GM23338 (cell line): Measurements from ENCODE around the gene RPS8. TPM values are rescaled to one million over a fixed set of nuclear protein-coding genes. Genes with fewer than 3 reads are reported as not detected.

Experiments
- ATAC-seq: fragments of 200-7000 bp; cut with Tn5 transposase; 3 replicates; pipeline ENCODE4 v1.9.1; 2020
- DNase-seq: peaks from one replicate; pipeline ENCODE4 v3.0.0-alpha.2; 2015; ENCODE audit warnings: low spot score
- H2AFZ ChIP-seq: fragments of 200-600 bp; sonication (generic); 2 replicates; pipeline ENCODE4 v1.8.0; 2016; ENCODE audit warnings: antibody characterized with exemption, mild to moderate bottlenecking, moderate library complexity
- H3F3A ChIP-seq: fragments of 200-600 bp; sonication (generic); replicated peaks from 2 replicates; pipeline ENCODE4 v1.8.0; 2017; ENCODE audit warnings: antibody characterized with exemption, mixed run types, low read depth
- H3K27ac ChIP-seq: fragments of 200-600 bp; sonication (generic); 2 replicates; pipeline ENCODE4 v1.6.1; 2016; ENCODE audit warnings: low read depth
- H3K27me3 ChIP-seq: fragments of 200-600 bp; sonication (generic); 2 replicates; pipeline ENCODE4 v1.8.0; 2016; ENCODE audit warnings: mild to moderate bottlenecking, mixed run types, moderate library complexity; ENCODE audit not compliant: insufficient read depth
- H3K36me3 ChIP-seq: fragments of 200-600 bp; sonication (generic); 2 replicates; pipeline ENCODE4 v1.8.0; 2016; ENCODE audit warnings: mild to moderate bottlenecking; ENCODE audit not compliant: insufficient read depth
- H3K4me1 ChIP-seq: fragments of 200-600 bp; sonication (generic); 2 replicates; pipeline ENCODE4 v1.8.0; 2016; ENCODE audit warnings: mild to moderate bottlenecking, moderate library complexity; ENCODE audit not compliant: insufficient read depth
- H3K4me2 ChIP-seq: fragments of 200-600 bp; sonication (generic); 2 replicates; pipeline ENCODE4 v1.7.1; 2017; ENCODE audit warnings: mixed run types
- H3K4me3 ChIP-seq: fragments of 200-600 bp; sonication (generic); 2 replicates; pipeline ENCODE4 v1.6.1; 2016; ENCODE audit warnings: mixed run types
- H3K79me2 ChIP-seq: fragments of 200-600 bp; sonication (generic); replicated peaks from 2 replicates; pipeline ENCODE4 v1.8.0; 2017; ENCODE audit warnings: mild to moderate bottlenecking; ENCODE audit not compliant: insufficient read depth
- H3K9me2 ChIP-seq: fragments of 200-600 bp; sonication (generic); 2 replicates; pipeline ENCODE4 v1.8.0; 2017; ENCODE audit not compliant: insufficient read depth
- H4K20me1 ChIP-seq: fragments of 200-600 bp; sonication (generic); replicated peaks from 2 replicates; pipeline ENCODE4 v1.8.0; 2017; ENCODE audit warnings: mild to moderate bottlenecking; ENCODE audit not compliant: insufficient read depth
- H3K27ac Mint-ChIP-seq: 2 replicates; pipeline ENCODE4 v1.8.0; 2020; ENCODE audit warnings: inconsistent platforms, mild to moderate bottlenecking, moderate library complexity, mixed read lengths
- H3K27me3 Mint-ChIP-seq: 3 replicates; pipeline ENCODE4 v1.8.0; 2022; ENCODE audit warnings: low read depth, mild to moderate bottlenecking, moderate library complexity, mixed read lengths, inconsistent platforms; ENCODE audit not compliant: insufficient read depth, poor library complexity
- H3K36me3 Mint-ChIP-seq: 3 replicates; pipeline ENCODE4 v1.8.0; 2021; ENCODE audit warnings: low read depth, mild to moderate bottlenecking, inconsistent platforms, moderate library complexity, mixed read lengths
- H3K4me1 Mint-ChIP-seq: 3 replicates; pipeline ENCODE4 v1.8.0; 2020; ENCODE audit warnings: mild to moderate bottlenecking, inconsistent platforms, mixed read lengths
- H3K4me3 Mint-ChIP-seq: 3 replicates; pipeline ENCODE4 v1.8.0; 2021; ENCODE audit warnings: moderate library complexity, mild to moderate bottlenecking, inconsistent platforms, mixed read lengths
- H3K9me3 Mint-ChIP-seq: 3 replicates; pipeline ENCODE4 v1.8.0; 2020; ENCODE audit warnings: moderate library complexity, mild to moderate bottlenecking, inconsistent platforms, mixed read lengths
- CREB1 ChIP-seq: fragments of 250-450 bp; sonication (Bioruptor Pico); IDR thresholded peaks from 2 replicates; pipeline ENCODE4 v1.5.0; 2020; ENCODE audit warnings: low read depth, mild to moderate bottlenecking, moderate library complexity
- EZH2 ChIP-seq: fragments of 200-600 bp; sonication (generic); IDR thresholded peaks from one replicate; pipeline ENCODE4 v1.8.0; 2017; ENCODE audit warnings: antibody characterized with exemption, mild to moderate bottlenecking, low read depth; ENCODE audit not compliant: unreplicated experiment
- EZH2phosphoT487 ChIP-seq: fragments of 200-600 bp; sonication (generic); IDR thresholded peaks from one replicate; pipeline ENCODE4 v1.8.1; 2018; ENCODE audit warnings: antibody characterized with exemption; ENCODE audit not compliant: unreplicated experiment
- JUNB ChIP-seq: IDR thresholded peaks from one replicate; pipeline ENCODE4 v1.6.1; 2016; ENCODE audit warnings: antibody characterized with exemption; ENCODE audit not compliant: unreplicated experiment
- NANOG ChIP-seq: IDR thresholded peaks from 2 replicates; pipeline ENCODE4 v1.6.1; 2016; ENCODE audit warnings: antibody characterized with exemption, borderline replicate concordance
- POLR2AphosphoS5 ChIP-seq: IDR thresholded peaks from 2 replicates; pipeline ENCODE4 v1.6.1; 2016; ENCODE audit warnings: antibody characterized with exemption, low read depth
- REST ChIP-seq: IDR thresholded peaks from one replicate; pipeline ENCODE4 v1.6.1; 2018; ENCODE audit warnings: antibody characterized with exemption; ENCODE audit not compliant: unreplicated experiment
- STAT1 ChIP-seq: IDR thresholded peaks from one replicate; pipeline ENCODE4 v1.6.1; 2016; ENCODE audit warnings: antibody characterized with exemption; ENCODE audit not compliant: unreplicated experiment
- ZNF114 ChIP-seq: fragments of 250-450 bp; sonication (Bioruptor Pico); IDR thresholded peaks from 2 replicates; pipeline ENCODE4 v1.5.0; 2020; ENCODE audit warnings: mild to moderate bottlenecking, moderate library complexity
- ZNF331 ChIP-seq: fragments of 250-450 bp; sonication (Bioruptor Pico); IDR thresholded peaks from 2 replicates; pipeline ENCODE4 v1.5.0; 2020; ENCODE audit warnings: low read depth, mild to moderate bottlenecking, moderate library complexity
- polyA plus RNA-seq: library from polyadenylated mRNA; unstranded; fragments of >200 nt; fragmentation: Nextera tagmentation; extraction: Ambion mirVana; gene quantifications from 2 replicates; pipeline ENCODE4 v1.2.1, GENCODE V29; 2016
- total RNA-seq: library from RNA; depleted of rRNA; stranded (reverse); fragments of >200 nt; shearing (Covaris generic); gene quantifications from 2 replicates; pipeline ENCODE4 v1.2.3, GENCODE V29; 2014
- TF ChIP-seq, protein P1 (sequence below): IDR thresholded peaks from 2 replicates; pipeline ENCODE4 v1.6.1; 2016; ENCODE audit warnings: antibody characterized with exemption
- TF ChIP-seq, protein P2 (sequence below), 2 experiments: fragments of 200-600 bp in 1 of 2; sonication (generic) in 1 of 2; conservative IDR thresholded peaks; 2 replicates each; pipeline versions ENCODE4 v1.5.1 to v1.6.1; 2016 to 2017; ENCODE audit warnings: antibody characterized with exemption in 2 of 2, low read depth in 2 of 2, mild to moderate bottlenecking in 2 of 2, moderate library complexity in 1 of 2
- TF ChIP-seq, protein P3 (sequence below): fragments of 250-450 bp; sonication (Bioruptor Pico); IDR thresholded peaks from 2 replicates; pipeline ENCODE4 v1.5.0; 2020; ENCODE audit warnings: mild to moderate bottlenecking, moderate library complexity

The RPS8 gene
- total and polyA plus RNA-seq, 2 experiments from 2014 or later, result 1,756 to 2,427 TPM

DNA sequence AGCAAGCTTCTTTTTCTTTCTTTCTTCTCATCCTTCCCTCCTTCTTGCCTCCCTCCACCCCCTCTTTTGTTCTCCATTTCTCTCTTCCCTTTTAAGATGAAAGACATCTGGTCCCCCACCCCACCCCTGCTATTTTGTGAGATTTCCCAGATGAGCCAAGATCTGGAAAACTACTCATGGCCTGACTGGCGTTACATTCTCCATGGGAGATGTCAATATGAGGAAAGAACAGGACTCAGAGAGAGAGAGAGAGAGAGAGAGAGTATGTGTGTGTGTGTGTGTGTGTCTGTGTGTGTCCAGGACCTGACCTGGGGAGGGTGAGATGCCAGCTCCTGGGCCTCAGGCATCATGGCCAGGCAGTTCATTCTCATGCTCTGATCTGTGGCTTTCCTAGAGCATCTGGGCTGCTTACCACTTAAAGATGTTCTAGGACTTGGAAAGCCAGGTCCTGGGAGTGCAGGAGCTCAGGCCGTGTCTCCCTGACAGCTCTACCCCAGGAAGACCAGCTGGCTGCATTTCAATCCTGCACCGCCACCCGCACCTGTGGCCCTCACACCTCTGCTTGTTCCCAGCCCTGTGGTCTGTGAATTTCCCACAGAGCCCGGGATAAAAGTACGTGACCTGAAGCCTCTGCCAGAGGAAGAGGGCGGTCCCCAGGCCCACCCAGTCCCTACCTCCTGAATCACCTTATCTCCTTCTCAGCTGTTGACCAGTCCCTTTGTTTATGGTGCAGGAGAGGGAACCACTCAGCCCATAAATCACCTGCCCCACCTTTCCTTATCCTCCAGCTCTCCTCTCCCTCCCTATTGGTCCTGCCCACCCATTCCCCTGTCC is 15.8 kb downstream of the RPS8 start:
- Histone ChIP-seq H3K27ac (no peak overlapping the region), H2AFZ (no peak overlapping the region), H3K36me3 (no peaks in the 10 kb centered on the region), H4K20me1 (no peaks in the 10 kb centered on the region), H3K4me3 (no peak overlapping the region), H3K9me2 (no peaks in the 10 kb centered on the region), H3F3A (no peaks in the 10 kb centered on the region; the same call in none of the 2 replicates), H3K27me3 (no peaks in the 10 kb centered on the region), H3K4me1 (peaks cover 7% of the 10 kb centered on the region; the same call in 1 of the 2 replicates), H3K79me2 (no peaks in the 10 kb centered on the region), H3K4me2 (no peak overlapping the region)
- Mint-ChIP-seq H3K36me3 (no peaks in the 10 kb centered on the region), H3K9me3 (no peaks in the 10 kb centered on the region; the same call in 2 of the 3 replicates), H3K27ac (no peak overlapping the region), H3K27me3 (peaks cover 8% of the 10 kb centered on the region), H3K4me3 (no peak overlapping the region; the same call in 2 of the 3 replicates), H3K4me1 (peaks cover 17% of the 10 kb centered on the region)
- ATAC-seq, result no peak
- no peak for DNase-seq
- TF ChIP-seq EZH2phosphoT487 (no peak), STAT1 (no peak), ZNF114 (no peak), CREB1 (no peak), NANOG (no peak), REST (no peak), JUNB (no peak), ZNF331 (CRISPR knock-in tag) (no peak), POLR2AphosphoS5 (no peak), EZH2 (no peak)
- TF ChIP-seq, protein P1, sequence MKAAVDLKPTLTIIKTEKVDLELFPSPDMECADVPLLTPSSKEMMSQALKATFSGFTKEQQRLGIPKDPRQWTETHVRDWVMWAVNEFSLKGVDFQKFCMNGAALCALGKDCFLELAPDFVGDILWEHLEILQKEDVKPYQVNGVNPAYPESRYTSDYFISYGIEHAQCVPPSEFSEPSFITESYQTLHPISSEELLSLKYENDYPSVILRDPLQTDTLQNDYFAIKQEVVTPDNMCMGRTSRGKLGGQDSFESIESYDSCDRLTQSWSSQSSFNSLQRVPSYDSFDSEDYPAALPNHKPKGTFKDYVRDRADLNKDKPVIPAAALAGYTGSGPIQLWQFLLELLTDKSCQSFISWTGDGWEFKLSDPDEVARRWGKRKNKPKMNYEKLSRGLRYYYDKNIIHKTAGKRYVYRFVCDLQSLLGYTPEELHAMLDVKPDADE, result no peak
- TF ChIP-seq, protein P2, sequence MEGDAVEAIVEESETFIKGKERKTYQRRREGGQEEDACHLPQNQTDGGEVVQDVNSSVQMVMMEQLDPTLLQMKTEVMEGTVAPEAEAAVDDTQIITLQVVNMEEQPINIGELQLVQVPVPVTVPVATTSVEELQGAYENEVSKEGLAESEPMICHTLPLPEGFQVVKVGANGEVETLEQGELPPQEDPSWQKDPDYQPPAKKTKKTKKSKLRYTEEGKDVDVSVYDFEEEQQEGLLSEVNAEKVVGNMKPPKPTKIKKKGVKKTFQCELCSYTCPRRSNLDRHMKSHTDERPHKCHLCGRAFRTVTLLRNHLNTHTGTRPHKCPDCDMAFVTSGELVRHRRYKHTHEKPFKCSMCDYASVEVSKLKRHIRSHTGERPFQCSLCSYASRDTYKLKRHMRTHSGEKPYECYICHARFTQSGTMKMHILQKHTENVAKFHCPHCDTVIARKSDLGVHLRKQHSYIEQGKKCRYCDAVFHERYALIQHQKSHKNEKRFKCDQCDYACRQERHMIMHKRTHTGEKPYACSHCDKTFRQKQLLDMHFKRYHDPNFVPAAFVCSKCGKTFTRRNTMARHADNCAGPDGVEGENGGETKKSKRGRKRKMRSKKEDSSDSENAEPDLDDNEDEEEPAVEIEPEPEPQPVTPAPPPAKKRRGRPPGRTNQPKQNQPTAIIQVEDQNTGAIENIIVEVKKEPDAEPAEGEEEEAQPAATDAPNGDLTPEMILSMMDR (conservative IDR thresholded peaks at IDR 0.05; ENCODE audit: low read depth in 2 of 2), result no peak
- TF ChIP-seq, protein P3, sequence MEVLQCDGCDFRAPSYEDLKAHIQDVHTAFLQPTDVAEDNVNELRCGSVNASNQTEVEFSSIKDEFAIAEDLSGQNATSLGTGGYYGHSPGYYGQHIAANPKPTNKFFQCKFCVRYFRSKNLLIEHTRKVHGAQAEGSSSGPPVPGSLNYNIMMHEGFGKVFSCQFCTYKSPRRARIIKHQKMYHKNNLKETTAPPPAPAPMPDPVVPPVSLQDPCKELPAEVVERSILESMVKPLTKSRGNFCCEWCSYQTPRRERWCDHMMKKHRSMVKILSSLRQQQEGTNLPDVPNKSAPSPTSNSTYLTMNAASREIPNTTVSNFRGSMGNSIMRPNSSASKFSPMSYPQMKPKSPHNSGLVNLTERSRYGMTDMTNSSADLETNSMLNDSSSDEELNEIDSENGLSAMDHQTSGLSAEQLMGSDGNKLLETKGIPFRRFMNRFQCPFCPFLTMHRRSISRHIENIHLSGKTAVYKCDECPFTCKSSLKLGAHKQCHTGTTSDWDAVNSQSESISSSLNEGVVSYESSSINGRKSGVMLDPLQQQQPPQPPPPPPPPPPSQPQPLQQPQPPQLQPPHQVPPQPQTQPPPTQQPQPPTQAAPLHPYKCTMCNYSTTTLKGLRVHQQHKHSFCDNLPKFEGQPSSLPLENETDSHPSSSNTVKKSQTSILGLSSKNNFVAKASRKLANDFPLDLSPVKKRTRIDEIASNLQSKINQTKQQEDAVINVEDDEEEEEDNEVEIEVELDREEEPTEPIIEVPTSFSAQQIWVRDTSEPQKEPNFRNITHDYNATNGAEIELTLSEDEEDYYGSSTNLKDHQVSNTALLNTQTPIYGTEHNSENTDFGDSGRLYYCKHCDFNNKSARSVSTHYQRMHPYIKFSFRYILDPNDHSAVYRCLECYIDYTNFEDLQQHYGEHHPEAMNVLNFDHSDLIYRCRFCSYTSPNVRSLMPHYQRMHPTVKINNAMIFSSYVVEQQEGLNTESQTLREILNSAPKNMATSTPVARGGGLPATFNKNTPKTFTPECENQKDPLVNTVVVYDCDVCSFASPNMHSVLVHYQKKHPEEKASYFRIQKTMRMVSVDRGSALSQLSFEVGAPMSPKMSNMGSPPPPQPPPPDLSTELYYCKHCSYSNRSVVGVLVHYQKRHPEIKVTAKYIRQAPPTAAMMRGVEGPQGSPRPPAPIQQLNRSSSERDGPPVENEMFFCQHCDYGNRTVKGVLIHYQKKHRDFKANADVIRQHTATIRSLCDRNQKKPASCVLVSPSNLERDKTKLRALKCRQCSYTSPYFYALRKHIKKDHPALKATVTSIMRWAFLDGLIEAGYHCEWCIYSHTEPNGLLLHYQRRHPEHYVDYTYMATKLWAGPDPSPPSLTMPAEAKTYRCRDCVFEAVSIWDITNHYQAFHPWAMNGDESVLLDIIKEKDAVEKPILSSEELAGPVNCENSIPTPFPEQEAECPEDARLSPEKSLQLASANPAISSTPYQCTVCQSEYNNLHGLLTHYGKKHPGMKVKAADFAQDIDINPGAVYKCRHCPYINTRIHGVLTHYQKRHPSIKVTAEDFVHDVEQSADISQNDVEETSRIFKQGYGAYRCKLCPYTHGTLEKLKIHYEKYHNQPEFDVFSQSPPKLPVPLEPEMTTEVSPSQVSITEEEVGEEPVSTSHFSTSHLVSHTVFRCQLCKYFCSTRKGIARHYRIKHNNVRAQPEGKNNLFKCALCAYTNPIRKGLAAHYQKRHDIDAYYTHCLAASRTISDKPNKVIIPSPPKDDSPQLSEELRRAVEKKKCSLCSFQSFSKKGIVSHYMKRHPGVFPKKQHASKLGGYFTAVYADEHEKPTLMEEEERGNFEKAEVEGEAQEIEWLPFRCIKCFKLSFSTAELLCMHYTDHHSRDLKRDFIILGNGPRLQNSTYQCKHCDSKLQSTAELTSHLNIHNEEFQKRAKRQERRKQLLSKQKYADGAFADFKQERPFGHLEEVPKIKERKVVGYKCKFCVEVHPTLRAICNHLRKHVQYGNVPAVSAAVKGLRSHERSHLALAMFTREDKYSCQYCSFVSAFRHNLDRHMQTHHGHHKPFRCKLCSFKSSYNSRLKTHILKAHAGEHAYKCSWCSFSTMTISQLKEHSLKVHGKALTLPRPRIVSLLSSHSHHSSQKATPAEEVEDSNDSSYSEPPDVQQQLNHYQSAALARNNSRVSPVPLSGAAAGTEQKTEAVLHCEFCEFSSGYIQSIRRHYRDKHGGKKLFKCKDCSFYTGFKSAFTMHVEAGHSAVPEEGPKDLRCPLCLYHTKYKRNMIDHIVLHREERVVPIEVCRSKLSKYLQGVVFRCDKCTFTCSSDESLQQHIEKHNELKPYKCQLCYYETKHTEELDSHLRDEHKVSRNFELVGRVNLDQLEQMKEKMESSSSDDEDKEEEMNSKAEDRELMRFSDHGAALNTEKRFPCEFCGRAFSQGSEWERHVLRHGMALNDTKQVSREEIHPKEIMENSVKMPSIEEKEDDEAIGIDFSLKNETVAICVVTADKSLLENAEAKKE, result no peak
